C4-2B (cell line): ENCODE measurements around the gene FAM13B.

Experiments
- ZFX ChIP-seq: fragments of 450-650 bp; IDR thresholded peaks from 2 replicates; pipeline ENCODE4 v1.6.1; 2017
- TF ChIP-seq, protein P1 (sequence below): fragments of 450-650 bp; conservative IDR thresholded peaks from 2 replicates; pipeline ENCODE4 v1.5.1; 2017; ENCODE audit warnings: mild to moderate bottlenecking

GRCh38 chr5:138029944-138030343, 2.9 kb downstream of the FAM13B start:
- TF ChIP-seq, protein P1, sequence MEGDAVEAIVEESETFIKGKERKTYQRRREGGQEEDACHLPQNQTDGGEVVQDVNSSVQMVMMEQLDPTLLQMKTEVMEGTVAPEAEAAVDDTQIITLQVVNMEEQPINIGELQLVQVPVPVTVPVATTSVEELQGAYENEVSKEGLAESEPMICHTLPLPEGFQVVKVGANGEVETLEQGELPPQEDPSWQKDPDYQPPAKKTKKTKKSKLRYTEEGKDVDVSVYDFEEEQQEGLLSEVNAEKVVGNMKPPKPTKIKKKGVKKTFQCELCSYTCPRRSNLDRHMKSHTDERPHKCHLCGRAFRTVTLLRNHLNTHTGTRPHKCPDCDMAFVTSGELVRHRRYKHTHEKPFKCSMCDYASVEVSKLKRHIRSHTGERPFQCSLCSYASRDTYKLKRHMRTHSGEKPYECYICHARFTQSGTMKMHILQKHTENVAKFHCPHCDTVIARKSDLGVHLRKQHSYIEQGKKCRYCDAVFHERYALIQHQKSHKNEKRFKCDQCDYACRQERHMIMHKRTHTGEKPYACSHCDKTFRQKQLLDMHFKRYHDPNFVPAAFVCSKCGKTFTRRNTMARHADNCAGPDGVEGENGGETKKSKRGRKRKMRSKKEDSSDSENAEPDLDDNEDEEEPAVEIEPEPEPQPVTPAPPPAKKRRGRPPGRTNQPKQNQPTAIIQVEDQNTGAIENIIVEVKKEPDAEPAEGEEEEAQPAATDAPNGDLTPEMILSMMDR = no peak
- TF ChIP-seq ZFX = no peak
